CD14-positive monocyte (primary cell): ENCODE measurements around the gene CD34. TPM values are rescaled to one million over a fixed set of nuclear protein-coding genes. Genes with fewer than 3 reads are reported as not detected.

ENCODE experiments used
- DNase-seq, 3 donors: peaks; one replicate each; pipeline ENCODE4 v3.0.0-alpha.2; 2011 to 2022
- H2AFZ ChIP-seq: 2 replicates; pipeline ENCODE4 v1.6.0; 2012; ENCODE audit warnings: mild to moderate bottlenecking, low read depth, low read length, inconsistent platforms; ENCODE audit not compliant: insufficient read depth, poor library complexity, severe bottlenecking
- H3K27ac ChIP-seq, 2 donors: 1 replicate in 1 of 2; 2 replicates in 1 of 2; pipeline ENCODE4 v1.5.1; 2012 to 2013; ENCODE audit warnings: low read length in 2 of 2, control low read depth in 1 of 2, inconsistent platforms in 1 of 2, low read depth in 1 of 2, mild to moderate bottlenecking in 1 of 2
- H3K27me3 ChIP-seq, 2 donors: one replicate each; pipeline versions ENCODE4 v1.6.0 to v1.6.1; 2011 to 2013; ENCODE audit warnings: low read length in 2 of 2; ENCODE audit not compliant: control insufficient read depth in 2 of 2, insufficient read depth in 2 of 2
- H3K36me3 ChIP-seq, 2 donors: replicated peaks in 1 of 2; 1 replicate in 1 of 2; 2 replicates in 1 of 2; pipeline versions ENCODE4 v1.5.1 to v1.6.1; 2012 to 2013; ENCODE audit warnings: low read length in 2 of 2, control low read depth in 1 of 2, inconsistent platforms in 1 of 2, mild to moderate bottlenecking in 1 of 2; ENCODE audit not compliant: insufficient read depth in 2 of 2, control insufficient read depth in 1 of 2
- H3K4me1 ChIP-seq, 2 donors: 1 replicate in 1 of 2; 2 replicates in 1 of 2; pipeline versions ENCODE4 v1.5.1 to v1.6.1; 2012 to 2013; ENCODE audit warnings: low read length in 2 of 2, control low read depth in 1 of 2, inconsistent platforms in 1 of 2, mild to moderate bottlenecking in 1 of 2, moderate library complexity in 1 of 2; ENCODE audit not compliant: insufficient read depth in 2 of 2, control insufficient read depth in 1 of 2
- H3K4me2 ChIP-seq: replicated peaks from 2 replicates; pipeline ENCODE3; 2012; ENCODE audit warnings: low read length, moderate library complexity, mild to moderate bottlenecking; ENCODE audit not compliant: poor library complexity, severe bottlenecking; ENCODE audit errors: extremely low read depth
- H3K4me3 ChIP-seq, 3 experiments: fragments of 200-600 bp in 1 of 3; sonication (generic) in 1 of 3; replicated peaks in 1 of 3; 1 replicate in 2 of 3; 2 replicates in 1 of 3; pipeline ENCODE4 v1.5.1; 2011 to 2013; ENCODE audit warnings: low read length in 3 of 3, mild to moderate bottlenecking in 3 of 3, control low read depth in 2 of 3, low read depth in 2 of 3, inconsistent platforms in 1 of 3, moderate library complexity in 1 of 3
- H3K79me2 ChIP-seq: 2 replicates; pipeline ENCODE4 v1.6.0; 2012; ENCODE audit warnings: mild to moderate bottlenecking, control low read depth, inconsistent platforms, low read length, moderate library complexity; ENCODE audit not compliant: insufficient read depth
- H3K9ac ChIP-seq: 2 replicates; pipeline ENCODE4 v1.6.0; 2017; ENCODE audit warnings: low read length, mild to moderate bottlenecking; ENCODE audit not compliant: insufficient read depth, poor library complexity, severe bottlenecking
- H3K9me3 ChIP-seq, 2 donors: replicated peaks in 1 of 2; 1 replicate in 1 of 2; 2 replicates in 1 of 2; pipeline versions ENCODE4 v1.5.1 to v1.6.1; 2012 to 2013; ENCODE audit warnings: low read length in 2 of 2, control low read depth in 1 of 2; ENCODE audit not compliant: control insufficient read depth in 1 of 2, insufficient read depth in 1 of 2
- H4K20me1 ChIP-seq: 2 replicates; pipeline ENCODE4 v1.6.0; 2012; ENCODE audit warnings: mild to moderate bottlenecking, low read length, control low read depth, moderate library complexity; ENCODE audit not compliant: insufficient read depth
- H3K27ac Mint-ChIP-seq, 7 donors: one replicate each; pipeline ENCODE4 v1.8.0; 2020; ENCODE audit warnings: mild to moderate bottlenecking in 7 of 7, mixed read lengths in 7 of 7, moderate library complexity in 6 of 7, inconsistent platforms in 2 of 7
- H3K27me3 Mint-ChIP-seq, 3 donors: one replicate each; pipeline ENCODE4 v1.8.0; 2021 to 2022; ENCODE audit warnings: low read depth in 3 of 3, mild to moderate bottlenecking in 3 of 3, mixed read lengths in 3 of 3, moderate library complexity in 3 of 3, inconsistent platforms in 1 of 3
- H3K36me3 Mint-ChIP-seq, 2 donors: one replicate each; pipeline ENCODE4 v1.8.0; 2020; ENCODE audit warnings: mixed read lengths in 2 of 2, inconsistent platforms in 1 of 2, mild to moderate bottlenecking in 1 of 2
- H3K4me1 Mint-ChIP-seq: one replicate; pipeline ENCODE4 v1.8.0; 2020; ENCODE audit warnings: mild to moderate bottlenecking, mixed read lengths
- H3K4me3 Mint-ChIP-seq, 2 donors: one replicate each; pipeline ENCODE4 v1.8.0; 2020; ENCODE audit warnings: mild to moderate bottlenecking in 2 of 2, mixed read lengths in 2 of 2, moderate library complexity in 1 of 2
- H3K9me3 Mint-ChIP-seq, 7 donors: one replicate each; pipeline ENCODE4 v1.8.0; 2020 to 2022; ENCODE audit warnings: mixed read lengths in 7 of 7, mild to moderate bottlenecking in 6 of 7, moderate library complexity in 6 of 7, inconsistent platforms in 2 of 7
- CTCF ChIP-seq: fragments of 200-600 bp; IDR thresholded peaks from one replicate; pipeline ENCODE4 v1.8.0; 2022; ENCODE audit warnings: antibody characterized with exemption, mild to moderate bottlenecking
- WGBS: methylation state at CpG from one replicate; pipeline ENCODE4 v1.1.5; 2013; ENCODE audit warnings: missing lambda C conversion rate; ENCODE audit not compliant: insufficient coverage; 5-methylcytosine and 5-hydroxymethylcytosine counted together
- intact Hi-C, 2 donors: fragments of 100-400 bp; cut with micrococcal nuclease; formaldehyde crosslinking; loops; one replicate each; pipeline versions ENCODE4 v1.15.0 to v1.15.1; 2023
- polyA plus RNA-seq, 3 donors: library from polyadenylated mRNA; depleted of rRNA in 1 of 3; unstranded in 2 of 3; stranded (reverse) in 1 of 3; fragments of 300-500 nt in 2 of 3; fragments of >200 nt in 1 of 3; fragmentation: Illumina TruSeq in 2 of 3; gene quantifications; 1 replicate in 2 of 3; 2 replicates in 1 of 3; pipeline ENCODE4 v1.2.3, GENCODE V29; 2012 to 2021

The CD34 gene
- polyA plus RNA-seq, 3 donors, result 0.03 TPM; not detected in 2

- H3K9ac ChIP-seq, result no peak overlapping the region
- 19% methylated on average over 3 of the region's 8 CpGs for whole genome bisulfite sequencing
- no peak for TF ChIP-seq CTCF
- H3K4me1 Mint-ChIP-seq, result peaks cover 89% of the 10 kb centered on the region
- no peaks in the 10 kb centered on the region for H3K9me3 ChIP-seq
- H2AFZ ChIP-seq, result no peak overlapping the region
- no peaks in the 10 kb centered on the region for H3K27me3 Mint-ChIP-seq
- peak overlapping the region; percentile 51 for H3K4me2 ChIP-seq
- H3K4me3 ChIP-seq, result peak overlapping the region in 1 of 3 experiments; percentile 54
- no peaks in the 10 kb centered on the region for H3K27me3 ChIP-seq
- peak in 2 of 3 donors; percentile 65 to 70 for DNase-seq
- intact Hi-C loops, result no loop called here
- H3K36me3 ChIP-seq, result no peaks in the 10 kb centered on the region
- peak overlapping the region in 1 of 2 donors; percentile 73 for H3K4me3 Mint-ChIP-seq
- peaks cover 64% of the 10 kb centered on the region for H4K20me1 ChIP-seq
- no peaks in the 10 kb centered on the region for H3K9me3 Mint-ChIP-seq
- H3K36me3 Mint-ChIP-seq, result peaks cover 26 to 40% of the 10 kb centered on the region in 2 donors
- peaks cover 89 to 100% of the 10 kb centered on the region in 2 donors for H3K4me1 ChIP-seq
- H3K27ac Mint-ChIP-seq, result peak overlapping the region; percentile 89 to 98 (median 95)
- H3K27ac ChIP-seq, result peak overlapping the region; percentile 38 to 86
- H3K79me2 ChIP-seq, result peaks cover 94% of the 10 kb centered on the region
Observed at GRCh38 chr1:207849646-207850045, 61.3 kb downstream of the CD34 start.

GRCh38 chr1:207849016-207849415 lies 61.9 kb downstream of the CD34 start:
- Histone ChIP-seq H3K4me1 (peaks cover 93 to 100% of the 10 kb centered on the region in 2 donors), H3K9me3 (no peaks in the 10 kb centered on the region), H3K27me3 (no peaks in the 10 kb centered on the region), H2AFZ (no peak overlapping the region), H3K36me3 (no peaks in the 10 kb centered on the region), H4K20me1 (peaks cover 63% of the 10 kb centered on the region), H3K9ac (no peak overlapping the region), H3K4me3 (peak overlapping the region in 1 of 3 experiments; percentile 54), H3K4me2 (peak overlapping the region; percentile 51), H3K27ac (peak overlapping the region; percentile 38 to 86), H3K79me2 (peaks cover 91% of the 10 kb centered on the region)
- peaks cover 93% of the 10 kb centered on the region for H3K4me1 Mint-ChIP-seq
- 0% methylated on average over 1 of the region's 3 CpGs for WGBS
- no peaks in the 10 kb centered on the region for H3K27me3 Mint-ChIP-seq
- H3K27ac Mint-ChIP-seq, result peak overlapping the region; percentile 89 to 98 (median 95)
- peak overlapping the region in 1 of 2 donors; percentile 73 for H3K4me3 Mint-ChIP-seq
- H3K36me3 Mint-ChIP-seq, result peaks cover 24 to 35% of the 10 kb centered on the region in 2 donors
- DNase-seq, result no peak
- no peaks in the 10 kb centered on the region for H3K9me3 Mint-ChIP-seq
- intact Hi-C loops, result no loop called here
- TF ChIP-seq CTCF, result no peak
